ENCODE data around the gene INAFM1.

The INAFM1 gene

GRCh38 chr19:47228168-47228936, 46.3 kb upstream of the INAFM1 start:
- no peak overlapping the region for H3K27ac ChIP-seq (replicated peaks)
- H3K27me3 ChIP-seq (ENCODE audit: insufficient read depth, poor library complexity, severe bottlenecking), result peaks cover 7% of the 10 kb centered on the region
- peak overlapping the region; percentile 40 for H3K4me3 ChIP-seq (replicated peaks; ENCODE audit: insufficient read depth, low read length)
- peak in 1 of 2 experiments; percentile 46 for DNase-seq (ENCODE audit: low read depth in 1 of 2, low spot score in 1 of 2)
- TF ChIP-seq REST (IDR thresholded peaks at IDR 0.05; ENCODE audit: insufficient replicate concordance, low read depth), result no peak
- no peak for TF ChIP-seq POLR2AphosphoS5 (IDR thresholded peaks at IDR 0.05; ENCODE audit: low read depth)
- TF ChIP-seq GABPA (IDR thresholded peaks at IDR 0.05; ENCODE audit: low read depth), result no peak

GRCh38 chr19:47228937-47229675, 45.6 kb upstream of the INAFM1 start:
- H3K27me3 ChIP-seq (ENCODE audit: insufficient read depth, poor library complexity, severe bottlenecking), result peaks cover 7% of the 10 kb centered on the region
- DNase-seq (ENCODE audit: low read depth in 1 of 2, low spot score in 1 of 2), result no peak
- TF ChIP-seq GABPA (IDR thresholded peaks at IDR 0.05; ENCODE audit: low read depth), result no peak
- TF ChIP-seq POLR2AphosphoS5 (IDR thresholded peaks at IDR 0.05; ENCODE audit: low read depth), result no peak
- no peak for TF ChIP-seq CTCF (IDR thresholded peaks at IDR 0.05; ENCODE audit: insufficient read depth, low read length)
- TF ChIP-seq REST (IDR thresholded peaks at IDR 0.05; ENCODE audit: insufficient replicate concordance, low read depth), result no peak
- TF ChIP-seq SPI1 (IDR thresholded peaks at IDR 0.05; ENCODE audit: borderline replicate concordance, low read depth), result no peak
- H3K4me3 ChIP-seq (replicated peaks; ENCODE audit: insufficient read depth, low read length), result no peak overlapping the region
- H3K27ac ChIP-seq (replicated peaks), result no peak overlapping the region

- Histone ChIP-seq H3K27me3 (ENCODE audit: insufficient read depth, poor library complexity, severe bottlenecking) (peaks cover 7% of the 10 kb centered on the region), H3K4me3 (replicated peaks; ENCODE audit: insufficient read depth, low read length) (peak overlapping the region; percentile 40), H3K27ac (replicated peaks) (no peak overlapping the region)
- no peak for TF ChIP-seq GABPA (IDR thresholded peaks at IDR 0.05; ENCODE audit: low read depth)
- no peak for TF ChIP-seq CTCF (IDR thresholded peaks at IDR 0.05; ENCODE audit: insufficient read depth, low read length)
- no peak for TF ChIP-seq REST (IDR thresholded peaks at IDR 0.05; ENCODE audit: insufficient replicate concordance, low read depth)
- no peak for DNase-seq (ENCODE audit: low read depth in 1 of 2, low spot score in 1 of 2)
Measured at GRCh38 chr19:47229676-47230053, 45.0 kb upstream of the INAFM1 start.

Measured in HL-60 (cell line).